ENCODE measurements around the gene PEX26.

- no peak for TF ChIP-seq POLR2A (IDR thresholded peaks at IDR 0.05)
- no peak for TF ChIP-seq CTCF (IDR thresholded peaks at IDR 0.05)
- no peak for TF ChIP-seq EP300 (IDR thresholded peaks at IDR 0.05)
Observed at GRCh38 chr22:18088825-18089568, 11.2 kb downstream of the PEX26 start.

Data from ovary (tissue), 3 donors.